T-cell (primary cell): ENCODE data around the gene HMGCLL1. TPM values are rescaled to one million over a fixed set of nuclear protein-coding genes. Genes with fewer than 3 reads are reported as not detected.

Experiments
- ATAC-seq, 4 experiments: fragments of 200-7000 bp in 3 of 4; fragments of 150-1000 bp in 1 of 4; cut with Tn5 transposase; replicated peaks in 1 of 4; 1 replicate in 3 of 4; 2 replicates in 1 of 4; pipeline ENCODE4 v1.10.0; 2021; ENCODE audit warnings: moderate library complexity in 3 of 4, mild to moderate bottlenecking in 2 of 4, moderate number of reproducible peaks in 1 of 4
- CTCF ChIA-PET, 2 donors: fragments of 300-600 bp; sonication (Branson Sonifier 250); formaldehyde crosslinking; loops; one replicate each; lab custom pipeline; 2022; ENCODE audit warnings: antibody characterized with exemption in 2 of 2; lab: Charles Lee
- POLR2A ChIA-PET, 2 donors: fragments of 300-600 bp; sonication (Branson Sonifier 250); formaldehyde crosslinking; loops; one replicate each; lab custom pipeline; 2022; ENCODE audit warnings: antibody characterized with exemption in 2 of 2; lab: Charles Lee
- DNase-seq, 35 experiments: peaks; one replicate each; pipeline versions ENCODE4 v3.0.0 to v3.0.0-alpha.2; 2013 to 2023
- H3K27ac ChIP-seq: one replicate; pipeline ENCODE4 v1.5.1; 2013; ENCODE audit warnings: low read length
- H3K27me3 ChIP-seq, 2 experiments: replicated peaks in 1 of 2; 1 replicate in 1 of 2; 2 replicates in 1 of 2; pipeline versions ENCODE4 v1.6.1 to v1.7.0; 2013; ENCODE audit warnings: low read length in 1 of 2, mixed read lengths in 1 of 2; ENCODE audit not compliant: control insufficient read depth in 2 of 2, insufficient read depth in 2 of 2; ENCODE audit errors: extremely low read depth in 1 of 2
- H3K36me3 ChIP-seq, 2 donors: 1 replicate in 1 of 2; 2 replicates in 1 of 2; pipeline versions ENCODE4 v1.6.1 to v1.7.0; 2013; ENCODE audit warnings: low read length in 1 of 2; ENCODE audit not compliant: control insufficient read depth in 2 of 2, insufficient read depth in 1 of 2; ENCODE audit errors: extremely low read depth in 1 of 2
- H3K4me1 ChIP-seq, 2 experiments: 1 replicate in 1 of 2; 2 replicates in 1 of 2; pipeline versions ENCODE4 v1.6.1 to v1.7.0; 2013; ENCODE audit warnings: low read length in 2 of 2, mixed read lengths in 1 of 2; ENCODE audit not compliant: insufficient read depth in 2 of 2, control insufficient read depth in 1 of 2; ENCODE audit errors: extremely low read depth in 1 of 2
- H3K4me3 ChIP-seq, 2 donors: 1 replicate in 1 of 2; 2 replicates in 1 of 2; pipeline versions ENCODE4 v1.5.1 to v1.7.0; 2013; ENCODE audit warnings: mild to moderate bottlenecking in 2 of 2, low read length in 1 of 2, moderate library complexity in 1 of 2; ENCODE audit not compliant: control insufficient read depth in 1 of 2; ENCODE audit errors: extremely low read depth in 1 of 2
- H3K9me3 ChIP-seq: 2 replicates; pipeline ENCODE4 v1.7.0; 2013
- H3K27ac Mint-ChIP-seq, 2 donors: one replicate each; pipeline ENCODE4 v1.8.0; 2020 to 2021; ENCODE audit warnings: mild to moderate bottlenecking in 2 of 2, mixed read lengths in 2 of 2
- H3K27me3 Mint-ChIP-seq, 2 donors: one replicate each; pipeline ENCODE4 v1.8.0; 2021 to 2022; ENCODE audit warnings: mixed read lengths in 2 of 2
- H3K36me3 Mint-ChIP-seq: one replicate; pipeline ENCODE4 v1.8.0; 2021; ENCODE audit warnings: mixed read lengths
- H3K4me1 Mint-ChIP-seq, 3 donors: one replicate each; pipeline ENCODE4 v1.8.0; 2020 to 2022; ENCODE audit warnings: mixed read lengths in 3 of 3, mild to moderate bottlenecking in 1 of 3
- H3K4me3 Mint-ChIP-seq, 3 donors: one replicate each; pipeline ENCODE4 v1.8.0; 2020 to 2022; ENCODE audit warnings: mild to moderate bottlenecking in 3 of 3, mixed read lengths in 3 of 3, moderate library complexity in 3 of 3
- H3K9me3 Mint-ChIP-seq, 3 donors: one replicate each; pipeline ENCODE4 v1.8.0; 2020 to 2022; ENCODE audit warnings: mixed read lengths in 3 of 3
- WGBS: methylation state at CpG from one replicate; pipeline ENCODE4 v1.1.5; 2013; ENCODE audit warnings: missing lambda C conversion rate; ENCODE audit not compliant: insufficient coverage; 5-methylcytosine and 5-hydroxymethylcytosine counted together
- total RNA-seq, 35 experiments: library from RNA in 6 of 35; stranded (reverse) in 6 of 35; fragments of 120-200 nt in 1 of 35; gene quantifications; one replicate each; pipeline versions ENCODE4 v1.2.1 to v1.2.4 and lab custom pipeline; 2013 to 2026

HMGCLL1 gene
- total RNA-seq, 5 donors from 2014 or later (not counting 1 experiment from before 2014, with no cell fraction given): not detected

- peaks cover 11 to 36% (median 27%) of the 10 kb centered on the region in 3 donors for H3K9me3 Mint-ChIP-seq
- Histone ChIP-seq H3K36me3 (no peaks in the 10 kb centered on the region), H3K9me3 (no peaks in the 10 kb centered on the region), H3K4me3 (no peak overlapping the region), H3K27me3 (no peaks in the 10 kb centered on the region), H3K4me1 (no peaks in the 10 kb centered on the region), H3K27ac (no peak overlapping the region)
- POLR2A ChIA-PET: no interaction called here
- H3K27me3 Mint-ChIP-seq: no peaks in the 10 kb centered on the region
- no peaks in the 10 kb centered on the region for H3K4me1 Mint-ChIP-seq
- H3K36me3 Mint-ChIP-seq: no peaks in the 10 kb centered on the region
- ATAC-seq: no peak
- CTCF ChIA-PET: no interaction called here
- no peak for DNase-seq
- H3K27ac Mint-ChIP-seq: no peak overlapping the region
- no peak overlapping the region for H3K4me3 Mint-ChIP-seq
Measured at GRCh38 chr6:55410674-55411073, 168.3 kb downstream of the HMGCLL1 start.

- Histone ChIP-seq H3K36me3 (no peaks in the 10 kb centered on the region), H3K4me3 (no peak overlapping the region), H3K9me3 (no peaks in the 10 kb centered on the region), H3K27ac (no peak overlapping the region), H3K4me1 (no peaks in the 10 kb centered on the region), H3K27me3 (no peaks in the 10 kb centered on the region)
- Mint-ChIP-seq H3K9me3 (peaks cover 6 to 19% (median 8%) of the 10 kb centered on the region in 3 donors), H3K27ac (no peak overlapping the region), H3K36me3 (no peaks in the 10 kb centered on the region), H3K4me3 (no peak overlapping the region), H3K27me3 (no peaks in the 10 kb centered on the region), H3K4me1 (no peaks in the 10 kb centered on the region)
- ChIA-PET POLR2A (no interaction called here), CTCF (interaction anchor here in 1 of 2 donors (0.5 kb wide), 1 partner anchor 9 kb away, joined by 3 read pairs; no protein-coding TSS in a partner anchor)
- WGBS: 92% methylated on average over 3 of the region's 7 CpGs
- DNase-seq: no peak
- no peak for ATAC-seq
Measured at GRCh38 chr6:55405474-55406235, 173.3 kb downstream of the HMGCLL1 start.

- H3K9me3 ChIP-seq: no peaks in the 10 kb centered on the region
- H3K4me3 ChIP-seq: no peak overlapping the region
- whole genome bisulfite sequencing: no CpG with 5 or more reads among the region's 1 CpG
- no peaks in the 10 kb centered on the region for H3K36me3 ChIP-seq
- Mint-ChIP-seq H3K27ac (no peak overlapping the region), H3K4me1 (no peaks in the 10 kb centered on the region), H3K36me3 (no peaks in the 10 kb centered on the region), H3K4me3 (no peak overlapping the region), H3K9me3 (peaks cover 7 to 12% (median 10%) of the 10 kb centered on the region in 3 donors), H3K27me3 (no peaks in the 10 kb centered on the region)
- no peaks in the 10 kb centered on the region for H3K4me1 ChIP-seq
- POLR2A ChIA-PET: no interaction called here
- H3K27me3 ChIP-seq: no peaks in the 10 kb centered on the region
- H3K27ac ChIP-seq: no peak overlapping the region
- DNase-seq (no peak), ATAC-seq (no peak)
- CTCF ChIA-PET: no interaction called here
Measured at GRCh38 chr6:55399351-55399750, 179.6 kb downstream of the HMGCLL1 start.

- no peaks in the 10 kb centered on the region for H3K27me3 Mint-ChIP-seq
- Histone ChIP-seq H3K27me3 (no peaks in the 10 kb centered on the region), H3K4me1 (no peaks in the 10 kb centered on the region), H3K27ac (no peak overlapping the region), H3K9me3 (no peaks in the 10 kb centered on the region), H3K4me3 (no peak overlapping the region), H3K36me3 (no peaks in the 10 kb centered on the region)
- H3K27ac Mint-ChIP-seq: no peak overlapping the region
- H3K36me3 Mint-ChIP-seq: no peaks in the 10 kb centered on the region
- CTCF ChIA-PET: no interaction called here
- WGBS: 100% methylated on average over 1 of the region's 3 CpGs
- H3K4me1 Mint-ChIP-seq: no peaks in the 10 kb centered on the region
- ATAC-seq (no peak), DNase-seq (no peak)
- H3K4me3 Mint-ChIP-seq: no peak overlapping the region
- POLR2A ChIA-PET: no interaction called here
- H3K9me3 Mint-ChIP-seq: peaks cover 10 to 16% (median 10%) of the 10 kb centered on the region in 3 donors
Measured at GRCh38 chr6:55397986-55398385, 181.0 kb downstream of the HMGCLL1 start.

- Histone ChIP-seq H3K4me3 (no peak overlapping the region), H3K27ac (no peak overlapping the region), H3K4me1 (no peaks in the 10 kb centered on the region), H3K36me3 (no peaks in the 10 kb centered on the region), H3K9me3 (no peaks in the 10 kb centered on the region), H3K27me3 (no peaks in the 10 kb centered on the region)
- ChIA-PET CTCF (no interaction called here), POLR2A (no interaction called here)
- H3K4me3 Mint-ChIP-seq: no peak overlapping the region
- no peaks in the 10 kb centered on the region for H3K4me1 Mint-ChIP-seq
- DNase-seq: no peak
- no peak overlapping the region for H3K27ac Mint-ChIP-seq
- peaks cover 8 to 23% (median 10%) of the 10 kb centered on the region in 3 donors for H3K9me3 Mint-ChIP-seq
- no peaks in the 10 kb centered on the region for H3K27me3 Mint-ChIP-seq
- ATAC-seq: no peak
- no CpG with 5 or more reads among the region's 3 CpGs for WGBS
- H3K36me3 Mint-ChIP-seq: no peaks in the 10 kb centered on the region
Measured at GRCh38 chr6:55395871-55396270, 183.1 kb downstream of the HMGCLL1 start.

- WGBS: no CpG with 5 or more reads among the region's 3 CpGs
- Mint-ChIP-seq H3K9me3 (peaks cover 2 to 20% (median 7%) of the 10 kb centered on the region in 3 donors), H3K27ac (no peak overlapping the region), H3K4me3 (no peak overlapping the region), H3K36me3 (no peaks in the 10 kb centered on the region), H3K4me1 (no peaks in the 10 kb centered on the region), H3K27me3 (no peaks in the 10 kb centered on the region)
- no peak overlapping the region for H3K27ac ChIP-seq
- H3K27me3 ChIP-seq: no peaks in the 10 kb centered on the region
- H3K4me3 ChIP-seq: no peak overlapping the region
- ChIA-PET CTCF (no interaction called here), POLR2A (no interaction called here)
- H3K36me3 ChIP-seq: no peaks in the 10 kb centered on the region
- DNase-seq (no peak), ATAC-seq (no peak)
- H3K4me1 ChIP-seq: no peaks in the 10 kb centered on the region
- H3K9me3 ChIP-seq: no peaks in the 10 kb centered on the region
Measured at GRCh38 chr6:55388211-55388610, 190.8 kb downstream of the HMGCLL1 start.
